ENCODE measurements around the gene CACNA1G. TPM values are rescaled to one million over a fixed set of nuclear protein-coding genes. Genes with fewer than 3 reads are reported as not detected.

The CACNA1G gene
- total RNA-seq, 2 experiments from 2014 or later: not detected

DNA sequence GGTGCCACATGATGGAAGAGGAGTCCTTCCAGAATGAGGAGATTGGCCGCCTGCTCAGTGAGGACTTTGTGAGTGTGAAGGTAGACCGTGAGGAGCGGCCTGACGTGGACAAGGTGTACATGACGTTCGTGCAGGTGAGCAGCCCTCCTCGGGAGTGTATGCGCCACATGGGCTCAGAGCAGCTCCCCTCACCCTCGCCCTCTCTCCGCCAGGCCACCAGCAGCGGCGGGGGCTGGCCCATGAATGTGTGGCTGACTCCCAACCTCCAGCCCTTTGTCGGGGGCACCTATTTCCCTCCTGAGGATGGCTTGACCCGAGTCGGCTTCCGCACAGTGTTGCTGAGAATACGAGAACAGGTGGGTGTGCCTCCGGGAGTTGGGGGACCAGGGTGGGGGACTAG is 11.7 kb upstream of the CACNA1G start:
- intact Hi-C loops (cut with micrococcal nuclease; ENCODE audit: unreplicated experiment): loop anchor here (10.0 kb wide), 1 partner anchor 216 kb away; the partner anchor contains the start of gene ANKRD40CL
- Histone ChIP-seq H3K4me3 (ENCODE audit: low read depth, low read length, poor library complexity, severe bottlenecking) (no peak overlapping the region), H2AFZ (ENCODE audit: low read length) (no peak overlapping the region), H3K27ac (ENCODE audit: low read depth, low read length, poor library complexity, severe bottlenecking) (no peak overlapping the region), H4K20me1 (ENCODE audit: insufficient read depth, low read length) (no peaks in the 10 kb centered on the region), H3K9me2 (ENCODE audit: insufficient read depth, low read length) (no peaks in the 10 kb centered on the region), H3K4me1 (ENCODE audit: insufficient read depth, low read length, poor library complexity, severe bottlenecking) (peaks cover 7% of the 10 kb centered on the region), H3K4me2 (ENCODE audit: low read length) (no peak overlapping the region), H3K79me2 (ENCODE audit: insufficient read depth, low read depth, low read length) (no peaks in the 10 kb centered on the region), H3K36me3 (ENCODE audit: insufficient read depth, low read length) (no peaks in the 10 kb centered on the region), H3K9me3 (ENCODE audit: low read length) (no peaks in the 10 kb centered on the region)
- no peak for DNase-seq (ENCODE audit: low spot score)
- ChIA-PET POLR2A (no interaction called here), CTCF (ENCODE audit: unreplicated experiment) (no interaction called here)
- no peak for TF ChIP-seq CTCF (conservative IDR thresholded peaks at IDR 0.05; ENCODE audit: low read length)
- TF ChIP-seq EZH2phosphoT487 (IDR thresholded peaks at IDR 0.05; ENCODE audit: borderline replicate concordance, low read depth, low read length): no peak
- BruUV-seq (replicated peaks): no TSS peak

DNA sequence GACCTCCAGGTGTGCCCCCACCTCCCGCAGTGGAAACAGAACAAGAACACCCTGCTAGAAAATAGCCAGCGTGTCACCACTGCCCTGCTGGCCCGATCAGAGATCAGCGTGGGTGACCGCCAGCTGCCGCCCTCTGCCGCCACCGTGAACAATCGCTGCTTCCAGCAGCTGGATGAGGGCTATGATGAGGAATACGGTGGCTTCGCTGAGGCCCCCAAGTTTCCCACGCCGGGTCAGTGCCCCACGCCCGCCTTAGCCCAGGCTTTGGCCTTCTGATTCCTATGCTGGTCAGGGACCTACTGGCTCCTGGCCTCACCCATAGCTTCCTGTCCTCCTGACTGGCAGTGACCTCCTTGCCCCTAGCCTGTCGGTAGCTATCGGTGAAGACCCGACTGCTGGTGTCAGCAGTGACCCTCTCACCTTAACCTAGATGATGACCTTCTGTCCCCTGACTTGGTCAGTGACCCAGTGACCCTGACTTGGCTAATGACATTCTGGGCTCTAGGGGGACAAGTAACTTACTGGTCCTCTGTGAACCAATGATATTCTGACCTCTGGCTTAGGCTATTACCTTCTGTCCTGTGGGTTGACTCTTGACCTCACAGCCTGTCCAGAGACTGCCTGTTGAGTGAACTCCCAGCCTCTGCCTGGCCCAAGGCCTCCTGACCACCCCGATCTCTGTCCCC is 11.1 kb upstream of the CACNA1G start:
- BruUV-seq (replicated peaks): no TSS peak
- intact Hi-C loops (cut with micrococcal nuclease; ENCODE audit: unreplicated experiment): loop anchor here (10.0 kb wide), 1 partner anchor 215 kb away; the partner anchor contains the start of gene ANKRD40CL
- no peaks in the 10 kb centered on the region for H3K9me2 ChIP-seq (ENCODE audit: insufficient read depth, low read length)
- DNase-seq (ENCODE audit: low spot score): no peak
- H3K36me3 ChIP-seq (ENCODE audit: insufficient read depth, low read length): no peaks in the 10 kb centered on the region
- H4K20me1 ChIP-seq (ENCODE audit: insufficient read depth, low read length): no peaks in the 10 kb centered on the region
- CTCF ChIA-PET (ENCODE audit: unreplicated experiment): no interaction called here
- H3K79me2 ChIP-seq (ENCODE audit: insufficient read depth, low read depth, low read length): no peaks in the 10 kb centered on the region
- no peak overlapping the region for H3K27ac ChIP-seq (ENCODE audit: low read depth, low read length, poor library complexity, severe bottlenecking)
- POLR2A ChIA-PET: no interaction called here
- H3K4me2 ChIP-seq (ENCODE audit: low read length): no peak overlapping the region
- H3K4me3 ChIP-seq (ENCODE audit: low read depth, low read length, poor library complexity, severe bottlenecking): no peak overlapping the region
- no peaks in the 10 kb centered on the region for H3K9me3 ChIP-seq (ENCODE audit: low read length)
- no peak for TF ChIP-seq CTCF (conservative IDR thresholded peaks at IDR 0.05; ENCODE audit: low read length)
- no peak for TF ChIP-seq EZH2phosphoT487 (IDR thresholded peaks at IDR 0.05; ENCODE audit: borderline replicate concordance, low read depth, low read length)
- no peak overlapping the region for H2AFZ ChIP-seq (ENCODE audit: low read length)
- H3K4me1 ChIP-seq (ENCODE audit: insufficient read depth, low read length, poor library complexity, severe bottlenecking): peaks cover 7% of the 10 kb centered on the region

DNA sequence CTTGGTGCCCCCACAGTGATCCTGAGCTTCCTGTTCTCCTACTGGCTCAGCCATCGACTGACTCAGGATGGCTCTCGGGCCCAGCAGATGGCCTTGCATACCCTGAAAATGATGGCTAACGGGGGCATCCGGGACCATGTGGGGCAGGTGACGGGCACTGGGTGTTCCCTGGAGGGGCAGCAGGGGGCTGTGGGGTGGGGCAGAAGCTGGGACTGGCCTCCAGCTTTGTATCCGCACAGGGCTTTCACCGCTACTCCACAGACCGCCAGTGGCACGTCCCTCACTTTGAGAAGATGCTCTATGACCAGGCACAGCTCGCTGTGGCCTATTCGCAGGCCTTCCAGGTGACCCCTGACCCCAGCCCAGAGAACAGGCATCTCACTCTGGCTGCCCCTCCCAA is 10.5 kb upstream of the CACNA1G start:
- no peak for TF ChIP-seq CTCF (conservative IDR thresholded peaks at IDR 0.05; ENCODE audit: low read length)
- TF ChIP-seq EZH2phosphoT487 (IDR thresholded peaks at IDR 0.05; ENCODE audit: borderline replicate concordance, low read depth, low read length): no peak
- no peak for DNase-seq (ENCODE audit: low spot score)
- ChIA-PET POLR2A (interaction anchor here (0.5 kb wide), 1 partner anchor 207 kb away, joined by 3 read pairs; no protein-coding TSS in a partner anchor), CTCF (ENCODE audit: unreplicated experiment) (no interaction called here)
- intact Hi-C loops (cut with micrococcal nuclease; ENCODE audit: unreplicated experiment): loop anchor here (10.0 kb wide), 1 partner anchor 215 kb away; the partner anchor contains the start of gene ANKRD40CL
- no peaks in the 10 kb centered on the region for H3K9me2 ChIP-seq (ENCODE audit: insufficient read depth, low read length)
- H3K4me3 ChIP-seq (ENCODE audit: low read depth, low read length, poor library complexity, severe bottlenecking): no peak overlapping the region
- H3K4me1 ChIP-seq (ENCODE audit: insufficient read depth, low read length, poor library complexity, severe bottlenecking): peaks cover 7% of the 10 kb centered on the region
- no peaks in the 10 kb centered on the region for H3K9me3 ChIP-seq (ENCODE audit: low read length)
- no TSS peak for BruUV-seq (replicated peaks)
- H3K36me3 ChIP-seq (ENCODE audit: insufficient read depth, low read length): no peaks in the 10 kb centered on the region
- no peak overlapping the region for H2AFZ ChIP-seq (ENCODE audit: low read length)
- H3K4me2 ChIP-seq (ENCODE audit: low read length): no peak overlapping the region
- H3K79me2 ChIP-seq (ENCODE audit: insufficient read depth, low read depth, low read length): no peaks in the 10 kb centered on the region
- H4K20me1 ChIP-seq (ENCODE audit: insufficient read depth, low read length): no peaks in the 10 kb centered on the region
- no peak overlapping the region for H3K27ac ChIP-seq (ENCODE audit: low read depth, low read length, poor library complexity, severe bottlenecking)
